ENCODE results near the gene POU6F1. TPM values are rescaled to one million over a fixed set of nuclear protein-coding genes. Genes with fewer than 3 reads are reported as not detected.
"Not testable (repeated sequence)": the region's sequence is repeated elsewhere in the genome, so short reads cannot be mapped to it uniquely, and the experiment has no call there.

The POU6F1 gene
- total RNA-seq, 1 experiment from 2014 or later = 1.4 TPM

- no peak for DNase-seq (ENCODE audit: low read depth)
Observed at GRCh38 chr12:51227962-51228361, 10.1 kb upstream of the POU6F1 start.

DNA sequence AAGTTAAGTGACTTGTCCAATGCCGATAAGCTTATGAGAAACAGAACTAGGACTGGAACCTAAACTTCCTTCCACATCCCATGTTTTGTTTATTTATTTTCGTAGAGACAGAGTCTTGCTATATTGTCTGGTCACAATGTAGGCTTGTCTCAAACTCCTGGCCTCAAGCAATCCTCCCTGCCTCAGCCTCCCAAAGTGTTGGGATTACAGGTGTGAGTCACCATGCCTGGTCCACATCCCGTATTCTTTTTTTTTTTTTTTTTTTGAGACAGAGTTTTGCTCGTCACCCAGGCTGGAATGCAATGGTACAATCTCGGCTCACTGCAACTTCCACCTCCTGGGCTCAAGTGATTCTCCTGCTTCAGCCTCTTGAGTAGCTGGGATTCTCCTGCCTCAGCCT lies 9.2 kb upstream of the POU6F1 start:
- peak; percentile 16 for DNase-seq (ENCODE audit: low read depth)

- DNase-seq (ENCODE audit: low read depth) = no peak
Observed at GRCh38 chr12:51225771-51226170, 7.9 kb upstream of the POU6F1 start.

DNA sequence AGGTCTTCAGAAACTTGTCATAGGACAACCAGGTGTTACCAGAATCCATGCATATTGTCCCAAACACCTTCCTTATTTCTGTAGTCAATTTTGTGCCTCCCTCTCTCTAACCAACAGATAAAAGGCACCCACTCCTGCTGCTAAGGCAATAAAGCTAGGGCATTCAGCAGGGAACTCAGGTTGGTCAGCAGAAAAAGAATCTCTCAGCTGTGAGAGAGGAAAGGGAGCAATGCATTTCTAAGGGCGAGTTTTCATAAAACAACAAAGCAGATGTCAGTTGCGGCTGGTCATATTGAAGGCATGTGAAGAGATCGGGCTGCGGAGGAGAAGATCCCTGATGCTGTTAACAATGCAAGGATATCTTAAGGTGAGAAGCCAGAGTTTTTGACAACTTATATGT lies 7.4 kb upstream of the POU6F1 start:
- DNase-seq (ENCODE audit: low read depth) = no peak

GRCh38 chr12:51224625-51225024 lies 6.8 kb upstream of the POU6F1 start:
- no peak for DNase-seq (ENCODE audit: low read depth)

GRCh38 chr12:51222461-51222860 lies 4.6 kb upstream of the POU6F1 start:
- no peak for DNase-seq (ENCODE audit: low read depth)

GRCh38 chr12:51219857-51220256 lies 2.0 kb upstream of the POU6F1 start:
- DNase-seq (ENCODE audit: low read depth) = not testable (repeated sequence)

GRCh38 chr12:51219322-51219721 lies 1.5 kb upstream of the POU6F1 start:
- DNase-seq (ENCODE audit: low read depth) = no peak

DNA sequence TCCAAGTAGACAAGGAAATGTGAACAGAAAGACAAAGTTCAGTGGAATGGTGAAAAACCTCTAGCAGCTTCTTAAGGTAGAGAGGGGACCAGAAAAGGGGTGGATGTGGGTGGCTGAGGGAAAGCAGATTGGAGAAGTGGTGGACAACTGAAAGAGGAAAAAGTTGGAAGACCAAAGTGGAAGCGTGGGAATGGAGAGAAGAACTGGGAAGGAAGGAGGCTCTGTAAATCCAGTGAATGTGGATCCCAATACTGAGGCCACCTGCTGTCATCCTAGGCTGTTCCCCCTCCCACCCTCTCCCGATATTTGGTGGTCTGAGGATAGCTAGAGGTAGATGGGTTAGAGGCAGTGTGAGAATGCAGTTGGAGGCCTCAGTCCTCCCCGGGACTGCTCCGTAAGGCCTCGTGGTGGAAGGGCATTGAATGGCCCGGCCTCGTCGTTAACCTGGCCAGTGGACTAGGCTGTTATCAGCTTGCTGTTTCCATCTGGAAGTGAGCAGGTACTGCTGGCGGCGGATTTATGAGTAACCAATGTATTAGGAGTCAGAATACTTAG lies 822 bp upstream of the POU6F1 start:
- no peak for DNase-seq (ENCODE audit: low read depth)

DNA sequence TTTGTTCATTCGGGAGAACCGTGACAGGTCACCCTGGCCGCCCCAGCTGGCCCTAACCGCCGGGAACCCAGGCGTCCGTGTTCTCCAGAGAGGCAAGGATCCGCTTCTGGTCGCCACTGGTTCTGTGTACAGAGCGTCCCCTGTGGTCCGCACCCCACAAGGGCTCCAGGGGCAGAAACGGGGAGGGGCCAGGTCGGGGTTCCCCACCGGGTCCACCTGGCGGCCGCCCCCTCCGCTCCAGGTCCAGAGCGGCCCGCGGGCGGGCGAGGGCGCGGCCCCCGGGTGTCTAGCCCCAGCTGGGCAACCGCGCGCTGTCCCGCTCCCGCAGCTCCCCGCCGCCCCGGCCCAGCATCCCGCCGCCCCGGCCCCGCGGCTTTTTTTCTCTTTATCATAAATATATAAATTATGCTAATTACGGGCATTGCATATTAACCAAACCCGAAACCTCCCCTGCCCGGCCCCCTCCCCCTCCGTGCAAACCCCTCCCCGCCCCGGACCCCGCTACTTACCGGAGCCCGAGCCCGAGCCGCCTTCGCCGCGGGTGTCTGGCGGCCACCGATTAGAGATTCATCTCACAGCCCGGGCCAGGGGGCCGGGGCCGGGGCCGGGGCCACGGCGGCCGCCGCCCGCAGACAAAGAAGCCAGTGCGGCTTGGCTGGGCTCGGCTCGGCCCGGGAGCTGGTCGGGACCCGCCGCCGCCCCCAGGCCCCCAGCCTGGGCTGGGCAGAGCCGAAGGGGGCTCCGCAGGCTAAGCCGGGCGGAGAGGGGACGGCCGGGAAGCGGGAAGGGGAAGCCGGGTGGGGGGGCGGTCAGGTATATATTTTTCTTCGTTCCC lies 512 bp downstream of the POU6F1 start:
- peak; percentile 28 for DNase-seq (ENCODE audit: low read depth)

DNA sequence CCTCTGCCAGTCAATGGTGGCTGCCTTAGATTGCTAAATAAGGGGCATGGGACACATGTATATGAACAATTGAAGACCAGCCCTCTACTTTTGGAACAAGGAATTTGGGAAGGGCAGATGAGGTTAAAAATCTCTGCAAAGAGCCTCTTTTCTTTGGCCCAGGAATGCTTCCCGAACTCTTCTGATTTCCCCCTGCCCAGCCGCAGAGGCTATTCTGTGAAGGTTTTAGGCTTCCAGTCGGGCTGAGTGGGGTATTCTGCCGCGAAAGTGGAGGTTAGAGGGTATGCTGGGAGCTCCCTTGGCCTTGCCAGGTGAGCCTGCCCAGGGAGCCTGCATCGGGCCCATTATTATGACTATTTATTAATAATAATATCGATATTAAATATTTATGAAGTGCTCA lies 1.2 kb downstream of the POU6F1 start:
- DNase-seq (ENCODE audit: low read depth) = no peak

DNA sequence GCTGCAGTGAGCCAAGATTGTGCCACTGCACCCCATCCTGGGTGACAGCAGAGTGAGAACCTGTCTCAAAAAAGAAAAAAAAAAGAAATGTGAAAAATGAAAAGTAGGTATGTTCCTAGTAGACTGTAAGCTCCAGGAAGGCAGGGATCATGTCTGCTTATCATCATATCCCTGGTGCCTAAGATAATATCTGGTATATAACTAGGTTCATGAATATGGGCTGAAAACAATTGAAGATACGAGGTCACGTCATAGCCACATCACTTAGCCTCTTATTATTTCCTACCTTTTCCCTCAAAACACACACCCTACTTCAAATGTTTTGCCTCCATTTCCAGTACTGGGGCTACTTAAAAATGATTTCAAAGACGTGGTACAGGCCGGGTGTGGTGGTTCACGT lies 3.0 kb downstream of the POU6F1 start:
- no peak for DNase-seq (ENCODE audit: low read depth)

DNA sequence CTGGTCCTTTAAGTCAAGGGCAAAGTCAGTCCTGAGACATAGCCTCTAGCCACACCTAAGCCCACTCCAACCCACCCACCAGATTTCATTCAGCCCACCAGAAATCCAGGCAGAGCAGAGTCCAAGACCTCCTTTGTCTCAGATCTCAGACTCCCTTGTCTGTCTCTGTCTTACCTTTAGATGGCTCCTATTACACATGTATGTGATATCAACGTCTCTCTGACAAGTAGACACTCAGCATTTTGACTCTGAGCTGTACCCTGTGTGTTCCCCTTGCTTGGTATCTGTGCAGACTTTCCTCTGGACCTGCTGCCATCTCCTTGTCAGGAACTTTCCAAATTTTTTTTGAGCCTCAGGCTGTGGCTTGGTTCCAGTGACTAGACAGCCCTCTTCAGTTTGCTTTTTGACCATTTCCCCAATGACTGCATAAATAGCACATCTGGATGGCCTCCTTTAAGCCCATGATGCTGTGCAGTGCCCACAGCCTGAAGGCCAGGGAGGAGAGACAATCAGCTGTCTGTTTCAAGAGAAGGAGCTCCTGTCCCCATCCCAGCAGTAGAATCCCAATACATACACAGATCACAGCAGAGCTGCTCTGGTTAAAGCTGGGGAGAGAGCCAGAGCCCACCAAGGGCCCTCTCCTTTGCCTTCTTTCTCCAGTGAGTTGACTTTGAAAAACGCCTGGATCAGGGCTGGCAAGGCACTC lies 7.0 kb downstream of the POU6F1 start:
- no peak for DNase-seq (ENCODE audit: low read depth)

DNA sequence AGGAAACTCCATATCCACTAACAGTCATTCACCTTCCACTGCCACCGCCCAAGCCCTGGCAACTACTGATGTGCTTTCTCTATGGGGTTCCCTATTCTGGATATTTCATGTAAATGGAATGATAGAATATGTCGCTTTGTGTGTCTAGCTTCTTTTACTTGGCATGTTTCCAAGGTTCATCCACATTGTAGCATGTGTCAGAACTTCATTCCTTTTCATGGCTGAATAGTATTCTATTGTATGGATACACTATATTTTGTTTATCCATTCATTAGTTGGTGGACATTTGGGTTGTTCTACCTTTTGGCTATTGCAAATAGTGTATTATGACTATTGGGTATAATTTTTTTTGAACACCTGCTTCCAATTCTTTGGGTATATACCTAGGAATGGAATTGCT lies 8.6 kb downstream of the POU6F1 start:
- DNase-seq (ENCODE audit: low read depth) = no peak

DNA sequence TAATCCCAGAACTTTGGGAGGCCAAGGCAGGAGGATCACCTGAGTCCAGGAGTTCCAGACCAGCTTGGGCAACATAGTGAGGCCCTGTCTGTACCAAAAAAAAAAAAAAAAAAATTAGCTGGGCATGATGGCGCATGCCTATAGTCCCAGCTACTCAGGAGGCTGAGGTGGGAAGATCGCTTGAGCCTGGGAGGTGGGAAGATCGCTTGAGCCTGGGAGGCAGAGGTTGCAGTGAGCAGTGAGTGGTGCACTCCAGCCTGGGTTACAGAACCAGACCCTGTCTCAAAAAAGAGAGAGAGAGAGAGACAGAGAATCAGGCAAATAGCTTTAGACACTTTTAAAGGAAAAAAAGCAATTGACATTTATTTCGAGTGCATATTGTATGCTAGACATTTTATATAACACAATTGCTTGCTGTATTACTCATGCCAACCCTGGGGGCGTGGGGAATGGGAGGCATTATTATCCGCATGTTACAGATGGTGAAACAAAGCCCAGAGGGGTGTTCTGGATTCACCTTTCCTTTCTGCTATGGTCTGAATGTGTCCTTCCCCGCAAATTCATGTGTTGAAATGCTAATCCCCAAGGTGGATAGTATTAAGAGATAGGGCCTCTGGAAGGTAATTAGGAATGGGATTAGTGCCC lies 9.7 kb downstream of the POU6F1 start:
- no peak for DNase-seq (ENCODE audit: low read depth)

DNA sequence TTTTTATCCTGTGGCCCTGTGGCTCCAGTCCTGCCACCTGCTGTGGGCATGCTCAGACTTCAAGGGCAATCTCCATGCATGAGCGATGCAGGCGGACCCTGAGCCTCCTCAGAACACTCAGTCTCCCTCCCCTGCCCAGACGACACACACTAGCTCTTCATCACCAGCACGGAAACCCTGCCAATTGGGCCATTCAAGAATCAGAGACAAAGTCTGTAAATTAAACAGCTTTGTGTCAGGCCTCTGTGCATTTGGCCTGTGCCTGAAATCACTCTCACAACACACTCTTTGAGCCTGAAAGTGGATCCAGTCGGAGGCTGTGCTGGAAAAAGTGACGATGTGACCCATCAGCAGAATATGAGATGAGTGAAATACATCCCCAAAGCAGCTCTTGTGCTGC lies 12.5 kb downstream of the POU6F1 start:
- DNase-seq (ENCODE audit: low read depth) = no peak

GRCh38 chr12:51202718-51203117 lies 15.1 kb downstream of the POU6F1 start:
- DNase-seq (ENCODE audit: low read depth) = no peak

GRCh38 chr12:51200806-51201205 lies 17.1 kb downstream of the POU6F1 start:
- no peak for DNase-seq (ENCODE audit: low read depth)

- DNase-seq (ENCODE audit: low read depth) = no peak
Observed at GRCh38 chr12:51200156-51200555, 17.7 kb downstream of the POU6F1 start.

DNA sequence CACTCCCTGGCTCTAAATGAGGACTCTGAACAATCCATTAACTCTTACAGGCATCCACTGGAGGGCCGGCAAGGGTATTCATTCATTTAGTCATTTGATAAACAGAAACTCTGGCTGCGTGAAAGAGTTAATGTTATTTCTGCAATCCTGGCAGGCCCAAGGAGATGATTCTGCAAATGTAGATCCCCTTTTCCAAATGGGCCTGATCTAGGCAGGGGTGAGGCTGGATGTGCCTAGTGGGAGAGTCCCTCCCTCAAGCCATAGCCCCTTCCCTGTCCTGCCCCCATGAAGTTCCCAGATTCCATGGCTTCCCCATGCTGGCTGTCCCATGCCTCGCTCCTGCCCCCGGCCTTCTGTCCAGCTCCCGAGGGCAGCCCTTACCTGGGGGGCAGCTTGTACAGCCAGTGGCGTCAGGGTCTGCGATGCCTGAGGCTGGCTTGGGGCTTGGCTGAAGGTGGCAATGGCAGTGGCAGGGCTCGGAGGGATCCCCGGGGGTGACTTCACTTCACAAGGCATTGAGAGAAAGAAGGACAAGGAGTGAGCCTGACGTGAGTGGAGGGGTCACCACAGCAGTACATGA lies 18.4 kb downstream of the POU6F1 start:
- no peak for DNase-seq (ENCODE audit: low read depth)

GRCh38 chr12:51198568-51199365 lies 19.1 kb downstream of the POU6F1 start:
- DNase-seq (ENCODE audit: low read depth) = no peak

Data from M059J (cell line).